NT2/D1 (cell line): ENCODE measurements around the gene MAP7D3.

Source experiments
- DNase-seq: peaks from one replicate; pipeline ENCODE4 v3.0.0-alpha.2; 2011; ENCODE audit warnings: low read depth, low spot score
- H3K27me3 ChIP-seq: 2 replicates; pipeline ENCODE4 v1.6.0; 2011; ENCODE audit warnings: mild to moderate bottlenecking; ENCODE audit not compliant: insufficient read length, insufficient read depth
- H3K36me3 ChIP-seq: 2 replicates; pipeline ENCODE4 v1.6.1; 2011; ENCODE audit warnings: mild to moderate bottlenecking, low read length, mixed read lengths; ENCODE audit not compliant: insufficient read depth, insufficient read length
- H3K4me1 ChIP-seq: 2 replicates; pipeline ENCODE4 v1.5.1; 2011; ENCODE audit not compliant: insufficient read depth, insufficient read length
- H3K4me3 ChIP-seq: 2 replicates; pipeline ENCODE4 v1.5.1; 2011; ENCODE audit warnings: low read depth; ENCODE audit not compliant: insufficient read length
- H3K9ac ChIP-seq: 2 replicates; pipeline ENCODE4 v1.6.0; 2011; ENCODE audit warnings: low read depth; ENCODE audit not compliant: insufficient read length
- H3K9me3 ChIP-seq: 2 replicates; pipeline ENCODE4 v1.5.1; 2011; ENCODE audit warnings: mild to moderate bottlenecking, low read length; ENCODE audit not compliant: insufficient read depth
- SUZ12 ChIP-seq: IDR thresholded peaks from 2 replicates; pipeline ENCODE4 v1.6.1; 2011; ENCODE audit not compliant: insufficient read length, insufficient read depth; ENCODE audit errors: extremely low read depth
- YY1 ChIP-seq: IDR thresholded peaks from 2 replicates; pipeline ENCODE4 v1.6.1; 2011; ENCODE audit not compliant: insufficient read length, insufficient read depth
- ZNF274 ChIP-seq: IDR thresholded peaks from 2 replicates; pipeline ENCODE4 v1.6.1; 2011; ENCODE audit warnings: mild to moderate bottlenecking, low read depth, low read length

The MAP7D3 gene

GRCh38 chrX:136163689-136164088, 87.5 kb downstream of the MAP7D3 start:
- Histone ChIP-seq H3K9ac (no peak overlapping the region), H3K36me3 (no peaks in the 10 kb centered on the region), H3K27me3 (no peaks in the 10 kb centered on the region), H3K4me3 (no peak overlapping the region), H3K4me1 (no peaks in the 10 kb centered on the region), H3K9me3 (no peaks in the 10 kb centered on the region)
- TF ChIP-seq YY1 (no peak), ZNF274 (no peak), SUZ12 (no peak)
- no peak for DNase-seq
